ENCODE results near the gene NOTCH1.

DNA sequence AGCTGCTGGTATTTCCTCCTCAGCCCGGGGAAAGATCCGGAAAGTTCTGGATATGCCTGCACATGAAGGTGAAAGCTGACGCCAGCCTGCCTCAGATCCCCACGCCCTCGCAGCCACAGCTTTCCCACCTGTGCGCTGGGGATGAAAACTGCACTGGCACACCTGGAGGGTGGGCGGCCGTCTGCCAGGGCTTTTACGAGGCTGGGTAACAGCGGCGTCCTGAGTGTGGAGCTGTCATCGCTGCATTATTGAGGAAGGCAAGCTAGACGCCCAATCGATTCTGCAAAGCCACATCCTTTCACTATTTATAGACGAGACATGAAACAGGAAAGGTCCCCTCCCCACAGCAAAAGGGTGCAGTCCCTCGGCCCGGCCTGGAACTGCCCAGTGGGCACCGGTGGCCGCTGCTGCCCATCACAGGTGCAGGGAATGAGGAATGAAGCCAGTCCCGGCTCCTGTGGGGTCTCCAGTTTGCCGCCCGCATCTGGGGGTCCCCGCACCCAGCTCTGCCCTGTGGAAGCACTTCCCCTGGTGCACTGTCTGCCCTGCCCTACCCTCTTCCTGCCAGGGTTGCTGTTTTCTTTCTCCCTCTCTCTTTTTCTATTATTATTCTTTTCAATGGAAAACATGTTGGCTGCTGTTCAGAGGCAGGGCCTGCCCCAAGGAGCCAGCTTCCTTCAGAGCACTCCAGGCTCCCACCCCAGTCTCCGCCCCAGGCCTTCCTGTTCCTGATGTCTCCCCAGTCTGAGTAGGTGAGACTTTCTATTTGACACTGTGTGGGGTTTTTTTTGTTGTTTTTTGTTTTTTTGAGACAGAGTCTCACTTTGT lies 7.0 kb downstream of the NOTCH1 start:
- TF ChIP-seq, protein P1, sequence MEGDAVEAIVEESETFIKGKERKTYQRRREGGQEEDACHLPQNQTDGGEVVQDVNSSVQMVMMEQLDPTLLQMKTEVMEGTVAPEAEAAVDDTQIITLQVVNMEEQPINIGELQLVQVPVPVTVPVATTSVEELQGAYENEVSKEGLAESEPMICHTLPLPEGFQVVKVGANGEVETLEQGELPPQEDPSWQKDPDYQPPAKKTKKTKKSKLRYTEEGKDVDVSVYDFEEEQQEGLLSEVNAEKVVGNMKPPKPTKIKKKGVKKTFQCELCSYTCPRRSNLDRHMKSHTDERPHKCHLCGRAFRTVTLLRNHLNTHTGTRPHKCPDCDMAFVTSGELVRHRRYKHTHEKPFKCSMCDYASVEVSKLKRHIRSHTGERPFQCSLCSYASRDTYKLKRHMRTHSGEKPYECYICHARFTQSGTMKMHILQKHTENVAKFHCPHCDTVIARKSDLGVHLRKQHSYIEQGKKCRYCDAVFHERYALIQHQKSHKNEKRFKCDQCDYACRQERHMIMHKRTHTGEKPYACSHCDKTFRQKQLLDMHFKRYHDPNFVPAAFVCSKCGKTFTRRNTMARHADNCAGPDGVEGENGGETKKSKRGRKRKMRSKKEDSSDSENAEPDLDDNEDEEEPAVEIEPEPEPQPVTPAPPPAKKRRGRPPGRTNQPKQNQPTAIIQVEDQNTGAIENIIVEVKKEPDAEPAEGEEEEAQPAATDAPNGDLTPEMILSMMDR (IDR thresholded peaks at IDR 0.05; ENCODE audit: insufficient read depth, low read length, poor library complexity, severe bottlenecking), result no peak
- no peak for TF ChIP-seq EZH2phosphoT487 (conservative IDR thresholded peaks at IDR 0.05; ENCODE audit: low read length)
